A549 (cell line): ENCODE results near the gene SUN2.

Experiments
- CEBPB ChIP-seq, 2 experiments: fragments of >200 bp in 1 of 2; sonication (Bioruptor Twin) in 1 of 2; formaldehyde crosslinking in 1 of 2; IDR thresholded peaks; 2 replicates each; pipeline ENCODE4 v1.6.1; 2012 to 2016
- CTCF ChIP-seq: fragments of >200 bp; sonication (Bioruptor Twin); formaldehyde crosslinking; IDR thresholded peaks from 3 replicates; pipeline ENCODE4 v1.5.1; 2016
- MAZ ChIP-seq: fragments of 150-350 bp; IDR thresholded peaks from 2 replicates; pipeline ENCODE4 v1.6.1; 2014; ENCODE audit warnings: antibody characterized with exemption, low read depth, low read length, borderline replicate concordance
- RAD21 ChIP-seq, 2 experiments: fragments of >200 bp in 1 of 2; sonication (Bioruptor Twin) in 1 of 2; formaldehyde crosslinking in 1 of 2; IDR thresholded peaks in 1 of 2; conservative IDR thresholded peaks in 1 of 2; 2 replicates in 1 of 2; 3 replicates in 1 of 2; pipeline ENCODE4 v1.6.1; 2012 to 2018; ENCODE audit warnings: inconsistent platforms in 1 of 2
- RNF2 ChIP-seq: fragments of 200-600 bp; sonication (generic); IDR thresholded peaks from 2 replicates; pipeline ENCODE4 v1.6.1; 2016; ENCODE audit warnings: low read depth, mild to moderate bottlenecking, antibody characterized with exemption, moderate library complexity, borderline replicate concordance

- TF ChIP-seq CEBPB (IDR thresholded peaks at IDR 0.05) (no peak), CTCF (no peak), RNF2 (no peak), MAZ (no peak), RAD21 (conservative IDR thresholded peaks at IDR 0.05 in 1 of 2, IDR thresholded peaks at IDR 0.05 in 1 of 2) (no peak)
Measured at GRCh38 chr22:38706901-38707195, 49.0 kb downstream of the SUN2 start.
